D721Med (cell line): ENCODE data around the gene CTXND1.

ENCODE experiments used
- DNase-seq: peaks from one replicate; pipeline ENCODE4 v3.0.0; 2011; ENCODE audit warnings: low spot score; ENCODE audit not compliant: insufficient read length
- FAIRE-seq: peaks from 2 replicates; lab custom pipeline; 2011; peaks lifted over from hg19 to GRCh38; lab: Jason Lieb, UNC
- CTCF ChIP-seq: IDR thresholded peaks from 2 replicates; pipeline ENCODE4 v1.5.1; 2012; ENCODE audit warnings: mild to moderate bottlenecking, control low read depth; ENCODE audit not compliant: insufficient read depth; ENCODE audit errors: missing control alignments

Gene CTXND1

DNA sequence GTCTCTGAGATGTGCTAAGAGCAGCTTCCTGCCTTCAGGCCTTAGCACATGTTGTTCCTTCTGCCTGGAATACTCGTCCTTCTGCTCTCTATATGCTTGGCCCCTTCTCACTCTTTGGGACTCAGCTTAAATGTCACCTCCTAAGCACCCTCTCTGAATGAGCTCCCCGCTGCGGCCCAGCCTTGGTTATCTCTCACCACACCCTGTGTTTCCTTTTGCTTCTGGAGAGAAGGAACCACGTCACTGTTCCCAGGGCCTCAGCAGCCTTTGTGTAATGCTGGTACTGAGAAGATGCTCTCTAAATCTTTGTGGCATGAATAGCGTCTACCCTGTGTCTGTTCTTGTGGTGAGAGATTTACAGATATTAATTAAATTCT lies 97.0 kb downstream of the CTXND1 start:
- no peak for DNase-seq
- no peak for FAIRE-seq
- TF ChIP-seq CTCF = no peak

- FAIRE-seq (no peak), DNase-seq (no peak)
- TF ChIP-seq CTCF = no peak
Measured at GRCh38 chr15:80154336-80154735, 97.7 kb downstream of the CTXND1 start.

- no peak for TF ChIP-seq CTCF
- FAIRE-seq (no peak), DNase-seq (no peak)
Measured at GRCh38 chr15:80153900-80154299, 98.1 kb downstream of the CTXND1 start.

DNA sequence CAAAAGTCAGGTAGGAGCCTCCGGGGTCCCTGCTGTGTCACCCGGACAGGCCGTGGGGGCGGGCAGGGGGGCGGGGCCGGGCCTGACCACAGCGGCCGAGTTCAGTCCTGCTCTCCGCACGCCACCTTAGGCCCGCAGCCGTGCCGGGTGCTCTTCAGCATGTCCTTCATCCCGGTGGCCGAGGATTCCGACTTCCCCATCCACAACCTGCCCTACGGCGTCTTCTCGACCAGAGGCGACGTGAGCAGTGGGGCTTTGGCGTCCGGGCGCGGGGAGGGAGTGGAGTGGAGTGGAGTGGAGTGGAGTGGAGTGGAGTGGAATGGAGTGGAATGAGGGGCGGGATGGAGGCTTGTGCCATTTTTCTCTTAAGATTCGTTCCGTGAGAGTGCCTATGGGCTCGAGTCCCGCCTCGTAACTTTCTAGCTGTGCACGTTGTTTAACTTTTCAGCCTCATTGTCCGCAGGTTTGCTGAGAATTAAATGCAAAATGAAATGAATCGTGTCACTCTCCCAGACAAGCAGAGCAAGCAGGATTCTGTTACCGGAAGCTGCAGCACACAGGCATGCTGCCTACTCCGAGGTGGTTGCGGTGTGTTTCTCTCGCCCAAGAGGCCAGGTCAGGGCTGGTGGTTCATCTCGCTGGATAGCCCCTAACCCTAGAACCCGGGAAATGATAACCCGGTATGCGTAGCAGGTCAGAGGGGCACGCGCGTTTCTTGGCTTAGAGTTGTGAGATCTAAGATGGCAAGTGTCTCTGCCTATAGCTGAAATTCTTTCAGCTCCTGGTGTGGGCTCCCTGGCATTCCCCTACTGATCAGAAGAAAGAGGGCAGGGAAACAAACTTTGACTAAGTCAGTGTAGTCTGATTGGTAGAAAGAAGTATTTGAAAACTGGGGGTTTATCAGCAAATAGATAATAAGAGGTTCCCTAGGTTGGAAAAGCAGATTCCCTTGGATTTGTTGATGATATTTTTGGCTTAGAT lies 98.8 kb downstream of the CTXND1 start, which contains the start of gene FAH:
Gene FAH (plus strand): TSS at position 104 of the 981 bp plus-strand sequence. CDS start 56 bp downstream, at position 160.
- no peak for TF ChIP-seq CTCF
- DNase-seq (no peak), FAIRE-seq (no peak)

GRCh38 chr15:80152180-80152895 lies 99.7 kb downstream of the CTXND1 start:
- FAIRE-seq (no peak), DNase-seq (peak; percentile 88)
- no peak for TF ChIP-seq CTCF

GRCh38 chr15:80151576-80151975 lies 100.4 kb downstream of the CTXND1 start:
- FAIRE-seq = no peak
- DNase-seq = no peak
- no peak for TF ChIP-seq CTCF
